Activated CD8-positive, alpha-beta T cell treated with anti-CD3 and anti-CD28 coated beads for 36 hours (primary cell): ENCODE data around the gene BNIP2. TPM values are rescaled to one million over a fixed set of nuclear protein-coding genes. Genes with fewer than 3 reads are reported as not detected.

ENCODE experiments used
- ATAC-seq: fragments of 200-7000 bp; cut with Tn5 transposase; one replicate; pipeline ENCODE4 v1.10.0; 2021; ENCODE audit warnings: mild to moderate bottlenecking, moderate library complexity
- CTCF ChIA-PET: fragments of 350-600 bp; sonication (Branson Sonifier 250); formaldehyde crosslinking; loops from one replicate; lab custom pipeline; 2021; ENCODE audit warnings: antibody characterized with exemption; lab: Charles Lee
- POLR2A ChIA-PET: fragments of 350-600 bp; sonication (Branson Sonifier 250); formaldehyde crosslinking; loops from one replicate; lab custom pipeline; 2021; ENCODE audit warnings: antibody characterized with exemption; lab: Charles Lee
- DNase-seq: peaks from one replicate; pipeline ENCODE4 v3.0.0-alpha.2; 2020
- H3K27ac Mint-ChIP-seq: one replicate; pipeline ENCODE4 v1.8.0; 2021; ENCODE audit warnings: mild to moderate bottlenecking, mixed read lengths
- H3K27me3 Mint-ChIP-seq: one replicate; pipeline ENCODE4 v1.8.0; 2021; ENCODE audit warnings: mixed read lengths
- H3K36me3 Mint-ChIP-seq: one replicate; pipeline ENCODE4 v1.8.0; 2021; ENCODE audit warnings: low read depth, mixed read lengths
- H3K4me1 Mint-ChIP-seq: one replicate; pipeline ENCODE4 v1.8.0; 2021; ENCODE audit warnings: low read depth, mixed read lengths
- H3K4me3 Mint-ChIP-seq: one replicate; pipeline ENCODE4 v1.8.0; 2021; ENCODE audit warnings: mild to moderate bottlenecking, moderate library complexity, mixed read lengths
- H3K9me3 Mint-ChIP-seq: one replicate; pipeline ENCODE4 v1.8.0; 2021; ENCODE audit warnings: mixed read lengths
- intact Hi-C: fragments of 100-400 bp; cut with micrococcal nuclease; formaldehyde crosslinking; loops from one replicate; pipeline ENCODE4 v1.10.0; 2022
- total RNA-seq, 2 experiments: library from RNA; stranded (reverse); gene quantifications; one replicate each; pipeline ENCODE4 v1.2.3, GENCODE V29; 2021
- TF ChIP-seq, protein P1 (sequence below): fragments of 200-600 bp; IDR thresholded peaks from one replicate; pipeline ENCODE4 v1.8.0; 2022; ENCODE audit warnings: antibody characterized with exemption, mild to moderate bottlenecking

BNIP2 gene
- total RNA-seq, 2 experiments from 2014 or later: 52.2 to 53.2 TPM

DNA sequence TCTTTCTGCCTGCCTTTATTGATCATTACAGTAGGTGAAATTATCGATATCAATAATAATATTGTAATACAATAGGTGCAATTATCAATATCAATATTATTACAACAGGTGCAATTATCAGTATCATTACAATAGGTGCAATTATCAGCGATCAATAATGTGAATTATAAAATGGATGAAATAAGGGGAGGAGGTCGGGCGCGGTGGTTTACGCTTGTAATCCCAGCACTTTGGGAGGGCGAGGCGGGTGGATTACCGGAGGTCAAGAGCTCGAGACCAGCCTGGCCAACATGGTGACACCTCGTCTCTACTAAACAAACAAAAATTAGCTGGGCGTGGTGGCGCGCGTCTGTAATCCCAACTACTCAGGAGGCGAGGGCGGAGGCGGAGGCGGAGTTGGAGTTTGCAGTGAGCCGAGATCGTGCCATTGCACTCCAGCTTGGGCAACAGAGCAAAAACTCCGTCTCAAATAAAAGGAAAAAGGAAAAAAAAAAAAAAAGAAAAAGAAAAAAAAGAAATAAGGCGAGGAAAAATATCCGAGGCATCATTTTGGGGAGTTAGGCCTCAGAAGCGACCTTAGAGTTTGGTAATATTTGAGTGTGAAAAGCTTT, 611 bp upstream of the BNIP2 start:
- Mint-ChIP-seq H3K4me3 (peak overlapping the region; percentile 85), H3K4me1 (peaks cover 38% of the 10 kb centered on the region), H3K36me3 (peaks cover 19% of the 10 kb centered on the region), H3K9me3 (no peaks in the 10 kb centered on the region), H3K27me3 (no peaks in the 10 kb centered on the region), H3K27ac (peak overlapping the region; percentile 96)
- POLR2A ChIA-PET: interaction anchor here (0.8 to 0.9 kb wide), 2 partner anchors 10 to 860 kb away, joined by 3 read pairs; no protein-coding TSS in a partner anchor
- CTCF ChIA-PET: interaction anchor here (1.1 to 3.8 kb wide), 3 partner anchors 19 to 637 kb away, joined by 3 to 27 read pairs (median 12); no protein-coding TSS in a partner anchor
- peak; percentile 79 for DNase-seq
- intact Hi-C loops: no loop called here
- TF ChIP-seq, protein P1, sequence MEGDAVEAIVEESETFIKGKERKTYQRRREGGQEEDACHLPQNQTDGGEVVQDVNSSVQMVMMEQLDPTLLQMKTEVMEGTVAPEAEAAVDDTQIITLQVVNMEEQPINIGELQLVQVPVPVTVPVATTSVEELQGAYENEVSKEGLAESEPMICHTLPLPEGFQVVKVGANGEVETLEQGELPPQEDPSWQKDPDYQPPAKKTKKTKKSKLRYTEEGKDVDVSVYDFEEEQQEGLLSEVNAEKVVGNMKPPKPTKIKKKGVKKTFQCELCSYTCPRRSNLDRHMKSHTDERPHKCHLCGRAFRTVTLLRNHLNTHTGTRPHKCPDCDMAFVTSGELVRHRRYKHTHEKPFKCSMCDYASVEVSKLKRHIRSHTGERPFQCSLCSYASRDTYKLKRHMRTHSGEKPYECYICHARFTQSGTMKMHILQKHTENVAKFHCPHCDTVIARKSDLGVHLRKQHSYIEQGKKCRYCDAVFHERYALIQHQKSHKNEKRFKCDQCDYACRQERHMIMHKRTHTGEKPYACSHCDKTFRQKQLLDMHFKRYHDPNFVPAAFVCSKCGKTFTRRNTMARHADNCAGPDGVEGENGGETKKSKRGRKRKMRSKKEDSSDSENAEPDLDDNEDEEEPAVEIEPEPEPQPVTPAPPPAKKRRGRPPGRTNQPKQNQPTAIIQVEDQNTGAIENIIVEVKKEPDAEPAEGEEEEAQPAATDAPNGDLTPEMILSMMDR: no peak
- peak; percentile 19 for ATAC-seq

DNA sequence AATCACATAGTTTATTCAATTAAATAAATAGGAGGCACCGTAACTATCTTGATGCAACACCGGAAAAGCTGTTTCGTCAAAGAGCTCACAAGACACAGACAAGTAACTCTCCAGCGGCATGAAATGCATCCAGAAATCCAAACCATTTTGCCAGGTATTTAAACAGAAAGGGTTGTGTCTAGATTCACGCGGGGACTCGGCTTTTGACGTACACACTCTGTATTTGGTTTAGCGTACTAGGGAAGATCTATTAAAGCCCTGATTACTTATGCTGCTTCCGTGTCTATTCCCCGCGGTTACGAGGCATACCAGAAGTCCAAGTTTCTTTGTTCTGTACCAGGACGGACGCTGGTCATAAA, 718 bp downstream of the BNIP2 start:
- TF ChIP-seq, protein P1: no peak
- intact Hi-C loops: no loop called here
- peak overlapping the region; percentile 85 for H3K4me3 Mint-ChIP-seq
- ATAC-seq (no peak), DNase-seq (peak; percentile 24)
- no peaks in the 10 kb centered on the region for H3K27me3 Mint-ChIP-seq
- ChIA-PET POLR2A (interaction anchor here (0.6 to 1.0 kb wide), 2 partner anchors 10 to 754 kb away, joined by 3 read pairs; no protein-coding TSS in a partner anchor), CTCF (no interaction called here)
- H3K9me3 Mint-ChIP-seq: no peaks in the 10 kb centered on the region
- peaks cover 47% of the 10 kb centered on the region for H3K4me1 Mint-ChIP-seq
- H3K27ac Mint-ChIP-seq: peak overlapping the region; percentile 96
- H3K36me3 Mint-ChIP-seq: peaks cover 20% of the 10 kb centered on the region

DNA sequence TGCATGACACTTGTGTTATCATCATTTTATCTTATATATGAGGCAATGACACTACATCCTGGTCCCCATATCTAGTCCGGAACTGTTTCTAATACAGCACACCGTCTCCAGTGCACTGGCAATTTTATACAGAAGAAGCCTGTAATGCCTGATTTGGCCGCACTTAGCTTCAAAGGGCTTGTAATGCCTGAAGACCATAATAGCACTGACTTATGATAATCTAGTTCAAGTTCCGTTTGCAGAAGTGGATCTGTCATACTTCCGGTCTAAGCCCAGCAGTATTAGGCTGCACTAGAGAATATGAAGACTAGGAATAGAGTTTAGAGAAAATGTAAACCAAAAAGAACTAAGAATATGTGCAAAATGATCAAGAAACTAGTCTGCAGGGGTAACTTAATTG, 1.3 kb downstream of the BNIP2 start:
- Mint-ChIP-seq H3K4me3 (peak overlapping the region; percentile 85), H3K36me3 (peaks cover 25% of the 10 kb centered on the region), H3K27me3 (no peaks in the 10 kb centered on the region), H3K4me1 (peaks cover 51% of the 10 kb centered on the region), H3K27ac (peak overlapping the region; percentile 96), H3K9me3 (no peaks in the 10 kb centered on the region)
- intact Hi-C loops: no loop called here
- ChIA-PET POLR2A (interaction anchor here (0.6 to 1.0 kb wide), 2 partner anchors 9 to 753 kb away, joined by 3 read pairs; no protein-coding TSS in a partner anchor), CTCF (no interaction called here)
- TF ChIP-seq, protein P1: no peak
- DNase-seq: peak; percentile 42
- peak; percentile 35 for ATAC-seq

DNA sequence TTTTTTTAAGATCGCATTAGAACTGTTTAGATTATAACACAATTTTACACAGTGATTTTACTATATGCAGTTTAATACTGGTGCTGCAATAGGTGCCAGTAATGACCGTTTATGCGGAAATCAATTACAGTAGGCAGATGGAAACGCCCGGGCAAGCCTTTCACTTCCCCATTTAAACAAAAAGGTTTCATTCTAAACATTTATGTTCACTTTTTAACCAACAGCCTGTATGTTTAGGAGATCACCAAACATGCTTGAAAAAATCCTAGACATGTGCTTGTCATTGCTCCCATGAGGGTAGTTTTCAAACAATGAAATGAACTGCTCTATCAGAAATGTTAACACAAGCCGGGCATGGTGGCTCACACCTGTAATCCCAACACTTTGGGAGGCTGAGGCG, 2.7 kb downstream of the BNIP2 start:
- intact Hi-C loops: no loop called here
- H3K27me3 Mint-ChIP-seq: no peaks in the 10 kb centered on the region
- peaks cover 51% of the 10 kb centered on the region for H3K4me1 Mint-ChIP-seq
- no peaks in the 10 kb centered on the region for H3K9me3 Mint-ChIP-seq
- CTCF ChIA-PET: interaction anchor here (1.2 kb wide), 1 partner anchor 16 kb away, joined by 3 read pairs; no protein-coding TSS in a partner anchor
- peak overlapping the region; percentile 46 for H3K4me3 Mint-ChIP-seq
- TF ChIP-seq, protein P1: no peak
- peaks cover 28% of the 10 kb centered on the region for H3K36me3 Mint-ChIP-seq
- peak overlapping the region; percentile 51 for H3K27ac Mint-ChIP-seq
- DNase-seq (no peak), ATAC-seq (no peak)
- POLR2A ChIA-PET: interaction anchor here (0.7 kb wide), 1 partner anchor 701 kb away, joined by 3 read pairs; no protein-coding TSS in a partner anchor

DNA sequence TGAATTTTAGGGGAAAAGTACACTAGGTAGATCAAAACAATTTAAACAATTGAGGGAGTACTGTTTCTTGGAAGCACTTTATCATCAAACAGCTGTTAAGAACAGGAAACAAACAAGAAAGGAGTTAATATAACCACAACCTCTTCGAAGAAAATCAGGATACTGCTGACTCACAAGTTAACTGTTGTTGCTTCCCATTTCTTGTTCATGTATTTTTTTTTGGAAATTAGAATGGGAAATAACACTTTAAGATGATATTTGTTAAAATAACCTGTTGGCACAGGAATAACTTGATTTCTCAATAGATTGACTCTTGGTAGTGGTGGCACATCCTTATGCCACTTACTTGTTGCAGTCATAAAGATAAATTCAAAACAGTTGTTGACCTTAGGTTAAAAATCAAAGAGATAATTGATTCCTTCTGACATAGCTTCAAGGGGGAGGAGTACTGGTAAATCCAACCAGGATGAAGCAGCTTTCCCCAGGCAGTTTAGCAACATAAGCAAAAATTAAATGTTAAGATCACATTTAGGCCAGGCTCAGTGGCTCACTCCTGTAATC, 3.3 kb downstream of the BNIP2 start:
- POLR2A ChIA-PET: no interaction called here

More for the DNA sequence above, 3.3 kb downstream of the BNIP2 start:
- no peaks in the 10 kb centered on the region for H3K9me3 Mint-ChIP-seq
- H3K4me1 Mint-ChIP-seq: peaks cover 47% of the 10 kb centered on the region
- CTCF ChIA-PET: interaction anchor here (1.2 kb wide), 1 partner anchor 15 kb away, joined by 3 read pairs; no protein-coding TSS in a partner anchor
- no peak for ATAC-seq
- H3K4me3 Mint-ChIP-seq: peak overlapping the region; percentile 46
- H3K27ac Mint-ChIP-seq: peak overlapping the region; percentile 51
- intact Hi-C loops: no loop called here
- H3K36me3 Mint-ChIP-seq: peaks cover 31% of the 10 kb centered on the region
- DNase-seq: no peak
- H3K27me3 Mint-ChIP-seq: no peaks in the 10 kb centered on the region
- TF ChIP-seq, protein P1: no peak
